B cell (primary cell): ENCODE measurements around the gene ATIC. TPM values are rescaled to one million over a fixed set of nuclear protein-coding genes. Genes with fewer than 3 reads are reported as not detected.

ENCODE experiments used
- ATAC-seq: fragments of 200-7000 bp; cut with Tn5 transposase; one replicate; pipeline ENCODE4 v1.10.0; 2021; ENCODE audit warnings: low read depth, mild to moderate bottlenecking, moderate number of reproducible peaks, moderate library complexity
- CTCF ChIA-PET: fragments of 350-600 bp; sonication (Branson Sonifier 250); formaldehyde crosslinking; loops from one replicate; lab custom pipeline; 2021; ENCODE audit warnings: antibody characterized with exemption, inconsistent platforms; lab: Charles Lee
- POLR2A ChIA-PET: fragments of 350-600 bp; sonication (Branson Sonifier 250); formaldehyde crosslinking; loops from one replicate; lab custom pipeline; 2021; ENCODE audit warnings: antibody characterized with exemption; lab: Charles Lee
- DNase-seq: peaks from one replicate; pipeline ENCODE4 v3.0.0; 2013
- H2AFZ ChIP-seq: 2 replicates; pipeline ENCODE4 v1.6.1; 2012; ENCODE audit warnings: mild to moderate bottlenecking, low read depth, low read length; ENCODE audit not compliant: insufficient read depth, poor library complexity, severe bottlenecking
- H3K27ac ChIP-seq, 2 donors: 1 replicate in 1 of 2; 2 replicates in 1 of 2; pipeline ENCODE4 v1.5.1; 2012 to 2013; ENCODE audit warnings: low read length in 2 of 2, mild to moderate bottlenecking in 2 of 2, moderate library complexity in 1 of 2
- H3K27me3 ChIP-seq, 4 experiments: fragments of 200-600 bp in 1 of 4; sonication (generic) in 1 of 4; replicated peaks in 1 of 4; 1 replicate in 2 of 4; 2 replicates in 2 of 4; pipeline versions ENCODE4 v1.6.1 to v1.7.0; 2013 to 2016; ENCODE audit warnings: low read length in 3 of 4, mild to moderate bottlenecking in 2 of 4, mixed read lengths in 1 of 4, moderate library complexity in 1 of 4; ENCODE audit not compliant: insufficient read depth in 4 of 4, control insufficient read depth in 3 of 4; ENCODE audit errors: control extremely low read depth in 1 of 4
- H3K36me3 ChIP-seq, 2 experiments: replicated peaks in 1 of 2; 1 replicate in 1 of 2; 2 replicates in 1 of 2; pipeline versions ENCODE4 v1.6.1 to v1.7.1; 2013; ENCODE audit warnings: low read length in 1 of 2; ENCODE audit not compliant: insufficient read depth in 2 of 2, control insufficient read depth in 1 of 2; ENCODE audit errors: control extremely low read depth in 1 of 2, extremely low read depth in 1 of 2
- H3K4me1 ChIP-seq, 2 donors: fragments of 200-600 bp in 1 of 2; sonication (generic) in 1 of 2; 1 replicate in 1 of 2; 2 replicates in 1 of 2; pipeline versions ENCODE4 v1.5.1 to v1.6.1; 2013 to 2017; ENCODE audit warnings: low read length in 2 of 2; ENCODE audit not compliant: control insufficient read depth in 2 of 2, insufficient read depth in 2 of 2
- H3K4me2 ChIP-seq: replicated peaks from 2 replicates; pipeline ENCODE3; 2012; ENCODE audit warnings: mild to moderate bottlenecking, low read depth, low read length; ENCODE audit not compliant: poor library complexity, severe bottlenecking
- H3K4me3 ChIP-seq, 5 experiments: fragments of 200-600 bp in 1 of 5; sonication (generic) in 1 of 5; 1 replicate in 3 of 5; 2 replicates in 2 of 5; pipeline versions ENCODE4 v1.5.1 to v1.7.0; 2011 to 2016; ENCODE audit warnings: low read length in 4 of 5, mild to moderate bottlenecking in 4 of 5, low read depth in 2 of 5, control low read depth in 1 of 5, moderate library complexity in 1 of 5; ENCODE audit not compliant: insufficient read depth in 1 of 5; ENCODE audit errors: control extremely low read depth in 1 of 5, extremely low read depth in 1 of 5
- H3K79me2 ChIP-seq: fragments of 200-600 bp; sonication (generic); one replicate; pipeline ENCODE4 v1.6.0; 2016; ENCODE audit warnings: low read length; ENCODE audit not compliant: control insufficient read depth, insufficient read depth
- H3K9ac ChIP-seq: fragments of 200-600 bp; sonication (generic); 2 replicates; pipeline ENCODE4 v1.6.1; 2017; ENCODE audit warnings: mild to moderate bottlenecking, low read length, moderate library complexity
- H3K9me3 ChIP-seq, 3 donors: one replicate each; pipeline versions ENCODE4 v1.6.1 to v1.7.1; 2013; ENCODE audit warnings: low read length in 2 of 3; ENCODE audit not compliant: control insufficient read depth in 2 of 3, insufficient read depth in 1 of 3; ENCODE audit errors: control extremely low read depth in 1 of 3
- H4K20me1 ChIP-seq: 2 replicates; pipeline ENCODE4 v1.6.0; 2012; ENCODE audit warnings: mild to moderate bottlenecking, low read length; ENCODE audit not compliant: insufficient read depth, control insufficient read depth, poor library complexity, severe bottlenecking
- H3K27ac Mint-ChIP-seq: one replicate; pipeline ENCODE4 v1.8.0; 2021; ENCODE audit warnings: mixed read lengths
- H3K27me3 Mint-ChIP-seq: one replicate; pipeline ENCODE4 v1.8.0; 2021; ENCODE audit warnings: mixed read lengths
- H3K4me1 Mint-ChIP-seq: one replicate; pipeline ENCODE4 v1.8.0; 2021; ENCODE audit warnings: mixed read lengths
- H3K4me3 Mint-ChIP-seq: one replicate; pipeline ENCODE4 v1.8.0; 2021; ENCODE audit warnings: mixed read lengths
- H3K9me3 Mint-ChIP-seq: one replicate; pipeline ENCODE4 v1.8.0; 2022; ENCODE audit warnings: mixed read lengths; ENCODE audit not compliant: insufficient read depth
- EZH2 ChIP-seq: IDR thresholded peaks from 2 replicates; pipeline ENCODE4 v1.6.1; 2012; ENCODE audit warnings: borderline replicate concordance, low read depth, mild to moderate bottlenecking, moderate library complexity, low read length; ENCODE audit not compliant: insufficient read depth, poor library complexity, severe bottlenecking
- WGBS: methylation state at CpG from one replicate; pipeline ENCODE4 v1.1.5; 2013; ENCODE audit warnings: missing lambda C conversion rate; ENCODE audit not compliant: insufficient coverage; 5-methylcytosine and 5-hydroxymethylcytosine counted together
- intact Hi-C: fragments of 100-400 bp; cut with micrococcal nuclease; formaldehyde crosslinking; loops from one replicate; pipeline ENCODE4 v1.10.0; 2022
- polyA plus RNA-seq: library from polyadenylated mRNA; depleted of rRNA; stranded (reverse); fragments of >200 nt; gene quantifications from 2 replicates; pipeline ENCODE4 v1.2.3, GENCODE V29; 2012
- total RNA-seq, 2 donors: library from RNA; stranded (reverse); fragments of 120-200 nt in 1 of 2; gene quantifications; 1 replicate in 1 of 2; 2 replicates in 1 of 2; pipeline versions ENCODE4 v1.2.3 to v1.2.4, GENCODE V29; 2013 to 2022
- TF ChIP-seq, protein P1 (sequence below): fragments of 200-600 bp; IDR thresholded peaks from one replicate; pipeline ENCODE4 v1.8.0; 2022; ENCODE audit warnings: antibody characterized with exemption, mild to moderate bottlenecking

The ATIC gene
- total and polyA plus RNA-seq, 2 donors (not counting 1 experiment from before 2014, with no cell fraction given): 55.4 to 80.4 TPM

DNA sequence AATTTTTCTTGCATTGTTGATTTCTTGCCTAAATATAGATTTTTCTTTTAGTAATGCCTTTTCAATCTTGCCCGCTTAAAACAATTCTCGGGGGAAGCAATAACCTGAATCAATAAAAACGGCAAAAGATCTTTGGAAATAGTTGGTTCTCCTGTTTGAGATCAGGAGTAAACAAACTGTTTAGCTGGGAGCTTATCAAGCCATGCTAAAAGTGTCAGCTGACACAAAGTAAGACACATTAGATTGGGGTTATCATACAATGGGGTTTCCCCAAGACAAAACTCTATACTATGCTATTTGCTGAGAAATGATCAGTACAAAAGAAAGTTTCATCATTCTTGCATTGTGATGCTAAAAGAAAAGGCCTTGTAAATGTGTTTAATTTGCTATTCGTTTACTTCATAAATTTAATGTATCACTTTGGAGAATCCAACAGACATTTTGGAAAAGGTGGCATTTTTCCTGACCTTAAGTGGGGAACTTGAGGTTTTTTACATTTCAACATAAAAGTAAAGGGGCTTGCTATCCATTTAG is 46.5 kb downstream of the ATIC start:
- Histone ChIP-seq H3K4me3 (no peak overlapping the region), H3K9me3 (no peaks in the 10 kb centered on the region), H4K20me1 (no peaks in the 10 kb centered on the region), H3K27me3 (no peaks in the 10 kb centered on the region), H2AFZ (no peak overlapping the region), H3K4me2 (no peak overlapping the region), H3K27ac (no peak overlapping the region), H3K79me2 (no peaks in the 10 kb centered on the region), H3K4me1 (no peaks in the 10 kb centered on the region), H3K36me3 (peaks cover 0 to 2% of the 10 kb centered on the region in 2 experiments), H3K9ac (no peak overlapping the region)
- ATAC-seq (no peak), DNase-seq (no peak)
- ChIA-PET POLR2A (no interaction called here), CTCF (no interaction called here)
- intact Hi-C loops: no loop called here
- TF ChIP-seq, protein P1, sequence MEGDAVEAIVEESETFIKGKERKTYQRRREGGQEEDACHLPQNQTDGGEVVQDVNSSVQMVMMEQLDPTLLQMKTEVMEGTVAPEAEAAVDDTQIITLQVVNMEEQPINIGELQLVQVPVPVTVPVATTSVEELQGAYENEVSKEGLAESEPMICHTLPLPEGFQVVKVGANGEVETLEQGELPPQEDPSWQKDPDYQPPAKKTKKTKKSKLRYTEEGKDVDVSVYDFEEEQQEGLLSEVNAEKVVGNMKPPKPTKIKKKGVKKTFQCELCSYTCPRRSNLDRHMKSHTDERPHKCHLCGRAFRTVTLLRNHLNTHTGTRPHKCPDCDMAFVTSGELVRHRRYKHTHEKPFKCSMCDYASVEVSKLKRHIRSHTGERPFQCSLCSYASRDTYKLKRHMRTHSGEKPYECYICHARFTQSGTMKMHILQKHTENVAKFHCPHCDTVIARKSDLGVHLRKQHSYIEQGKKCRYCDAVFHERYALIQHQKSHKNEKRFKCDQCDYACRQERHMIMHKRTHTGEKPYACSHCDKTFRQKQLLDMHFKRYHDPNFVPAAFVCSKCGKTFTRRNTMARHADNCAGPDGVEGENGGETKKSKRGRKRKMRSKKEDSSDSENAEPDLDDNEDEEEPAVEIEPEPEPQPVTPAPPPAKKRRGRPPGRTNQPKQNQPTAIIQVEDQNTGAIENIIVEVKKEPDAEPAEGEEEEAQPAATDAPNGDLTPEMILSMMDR: no peak
- no peak for TF ChIP-seq EZH2
- Mint-ChIP-seq H3K4me1 (peaks cover 2% of the 10 kb centered on the region), H3K9me3 (no peaks in the 10 kb centered on the region), H3K27ac (no peak overlapping the region), H3K27me3 (no peaks in the 10 kb centered on the region), H3K4me3 (no peak overlapping the region)
- no CpG with 5 or more reads among the region's 4 CpGs for WGBS

DNA sequence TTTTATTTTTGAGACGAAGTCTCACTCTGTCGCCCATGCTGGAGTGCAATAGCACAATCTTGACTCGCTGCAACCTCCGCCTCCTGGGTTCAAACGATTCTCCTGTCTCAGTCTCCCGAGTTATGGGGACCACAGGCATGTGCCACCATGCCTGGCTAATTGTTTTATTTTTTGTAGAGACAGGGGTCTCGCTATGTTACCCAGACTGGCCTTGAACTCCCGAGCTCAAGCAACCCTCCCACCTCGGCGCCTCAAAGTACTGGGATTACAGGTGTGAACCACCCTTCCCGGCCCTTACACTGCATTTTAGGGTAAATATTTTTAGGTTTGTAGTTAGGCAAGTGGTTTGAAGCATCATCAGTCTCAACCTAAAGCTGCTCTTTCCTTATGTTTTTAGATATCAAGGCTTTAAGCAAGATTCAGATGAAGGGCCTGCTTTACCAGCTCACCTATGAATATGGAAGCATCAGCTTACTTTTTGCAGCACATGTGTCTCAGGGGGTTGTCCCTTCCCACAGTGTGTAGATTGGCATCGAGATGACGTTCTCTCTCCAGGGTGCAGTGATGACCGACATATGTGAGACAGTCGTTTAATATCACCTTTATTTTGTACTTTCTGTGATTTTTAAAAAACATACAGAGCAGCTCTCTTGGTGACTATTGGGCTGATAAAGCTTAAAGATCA is 47.2 kb downstream of the ATIC start:
- H3K4me3 Mint-ChIP-seq: no peak overlapping the region
- Histone ChIP-seq H3K4me3 (no peak overlapping the region), H3K27me3 (no peaks in the 10 kb centered on the region), H2AFZ (no peak overlapping the region), H3K36me3 (peaks cover 0 to 2% of the 10 kb centered on the region in 2 experiments), H3K27ac (no peak overlapping the region), H3K9ac (no peak overlapping the region), H4K20me1 (no peaks in the 10 kb centered on the region), H3K9me3 (no peaks in the 10 kb centered on the region), H3K79me2 (no peaks in the 10 kb centered on the region), H3K4me2 (no peak overlapping the region), H3K4me1 (no peaks in the 10 kb centered on the region)
- POLR2A ChIA-PET: no interaction called here
- no peak for TF ChIP-seq EZH2
- TF ChIP-seq, protein P1: no peak
- intact Hi-C loops: no loop called here
- no peak overlapping the region for H3K27ac Mint-ChIP-seq
- CTCF ChIA-PET: interaction anchor here (0.6 kb wide), 1 partner anchor 836 kb away, joined by 3 read pairs; no protein-coding TSS in a partner anchor
- H3K27me3 Mint-ChIP-seq: no peaks in the 10 kb centered on the region
- ATAC-seq: no peak
- H3K4me1 Mint-ChIP-seq: peaks cover 2% of the 10 kb centered on the region
- no peak for DNase-seq
- H3K9me3 Mint-ChIP-seq: no peaks in the 10 kb centered on the region
- 98% methylated on average over 7 of the region's 15 CpGs for WGBS
